Measurements from ENCODE around the gene NOL4L.

DNA sequence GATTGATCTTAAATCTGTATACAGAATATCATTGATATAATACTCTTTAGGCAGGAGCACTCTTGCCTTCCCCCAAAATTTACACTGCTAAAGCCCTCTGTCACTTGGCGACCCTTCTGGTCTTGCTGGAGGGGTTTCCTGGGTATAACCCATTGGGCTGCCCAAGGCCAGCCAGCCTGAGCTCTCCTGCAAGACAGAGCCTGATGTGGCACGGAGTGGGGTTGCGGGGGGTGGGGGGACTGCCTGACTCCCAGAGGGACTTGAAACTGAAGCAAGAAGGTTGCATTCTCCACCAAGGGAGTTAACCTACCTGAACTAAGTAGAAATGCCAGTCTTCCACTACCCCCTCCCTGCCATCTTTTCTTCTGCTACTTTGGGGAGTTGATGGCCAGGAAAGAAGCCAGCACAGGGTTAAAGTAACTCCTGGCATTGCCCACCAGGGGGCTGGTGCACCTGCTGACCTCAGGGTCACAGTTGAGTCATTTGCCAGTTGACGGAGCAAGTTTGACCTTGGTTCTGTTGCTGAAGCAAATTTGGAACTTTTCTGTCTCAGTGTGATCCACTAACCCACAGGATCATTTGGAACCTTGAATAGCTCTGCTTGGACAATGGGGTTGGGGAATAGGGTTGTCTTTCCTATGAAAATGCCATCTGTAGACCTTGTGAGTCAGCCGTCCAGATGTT, 147.6 kb downstream of the NOL4L start:
- no peak for TF ChIP-seq EZH2 (IDR thresholded peaks at IDR 0.05; ENCODE audit: low read length)
- TF ChIP-seq, protein P1, sequence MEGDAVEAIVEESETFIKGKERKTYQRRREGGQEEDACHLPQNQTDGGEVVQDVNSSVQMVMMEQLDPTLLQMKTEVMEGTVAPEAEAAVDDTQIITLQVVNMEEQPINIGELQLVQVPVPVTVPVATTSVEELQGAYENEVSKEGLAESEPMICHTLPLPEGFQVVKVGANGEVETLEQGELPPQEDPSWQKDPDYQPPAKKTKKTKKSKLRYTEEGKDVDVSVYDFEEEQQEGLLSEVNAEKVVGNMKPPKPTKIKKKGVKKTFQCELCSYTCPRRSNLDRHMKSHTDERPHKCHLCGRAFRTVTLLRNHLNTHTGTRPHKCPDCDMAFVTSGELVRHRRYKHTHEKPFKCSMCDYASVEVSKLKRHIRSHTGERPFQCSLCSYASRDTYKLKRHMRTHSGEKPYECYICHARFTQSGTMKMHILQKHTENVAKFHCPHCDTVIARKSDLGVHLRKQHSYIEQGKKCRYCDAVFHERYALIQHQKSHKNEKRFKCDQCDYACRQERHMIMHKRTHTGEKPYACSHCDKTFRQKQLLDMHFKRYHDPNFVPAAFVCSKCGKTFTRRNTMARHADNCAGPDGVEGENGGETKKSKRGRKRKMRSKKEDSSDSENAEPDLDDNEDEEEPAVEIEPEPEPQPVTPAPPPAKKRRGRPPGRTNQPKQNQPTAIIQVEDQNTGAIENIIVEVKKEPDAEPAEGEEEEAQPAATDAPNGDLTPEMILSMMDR (optimal IDR thresholded peaks at IDR 0.05 in 1 of 3, IDR thresholded peaks at IDR 0.05 in 1 of 3, conservative IDR thresholded peaks at IDR 0.05 in 1 of 3; ENCODE audit: extremely low read depth in 1 of 3, insufficient read depth in 2 of 3, low read length in 3 of 3) = peak in 1 of 3 experiments; percentile 22

Measured in keratinocyte (primary cell).